Fibroblast of lung (primary cell): ENCODE results near the gene CEMP1. TPM values are rescaled to one million over a fixed set of nuclear protein-coding genes. Genes with fewer than 3 reads are reported as not detected.

Experiments
- DNase-seq, 2 donors: peaks; one replicate each; pipeline versions ENCODE4 v3.0.0 to v3.0.0-alpha.2; 2010; ENCODE audit warnings: low read depth in 2 of 2
- H2AFZ ChIP-seq: 2 replicates; pipeline ENCODE4 v1.5.1; 2012; ENCODE audit warnings: low read length, control low read depth, inconsistent platforms
- H3K27ac ChIP-seq: 2 replicates; pipeline ENCODE4 v1.5.1; 2011; ENCODE audit warnings: low read length, control low read depth; ENCODE audit not compliant: insufficient read depth
- H3K27me3 ChIP-seq: 2 replicates; pipeline ENCODE4 v1.5.1; 2011; ENCODE audit warnings: mild to moderate bottlenecking, low read length; ENCODE audit not compliant: control insufficient read depth, insufficient read depth
- H3K36me3 ChIP-seq: 2 replicates; pipeline ENCODE4 v1.5.1; 2011; ENCODE audit warnings: low read length; ENCODE audit not compliant: control insufficient read depth, insufficient read depth
- H3K4me1 ChIP-seq: 2 replicates; pipeline ENCODE4 v1.5.1; 2011; ENCODE audit warnings: low read length; ENCODE audit not compliant: control insufficient read depth, insufficient read depth; ENCODE audit errors: extremely low read depth
- H3K4me2 ChIP-seq: 2 replicates; pipeline ENCODE4 v1.5.1; 2011; ENCODE audit warnings: low read length, control low read depth; ENCODE audit not compliant: insufficient read depth; ENCODE audit errors: extremely low read depth
- H3K4me3 ChIP-seq, 4 experiments: fragments of 200-600 bp in 1 of 4; sonication (generic) in 1 of 4; replicated peaks in 1 of 4; 2 replicates each; pipeline ENCODE4 v1.5.1; 2011 to 2016; ENCODE audit warnings: low read length in 4 of 4, low read depth in 3 of 4, mild to moderate bottlenecking in 3 of 4, control low read depth in 2 of 4, inconsistent platforms in 1 of 4, mixed read lengths in 1 of 4; ENCODE audit not compliant: insufficient read depth in 1 of 4; ENCODE audit errors: control extremely low read depth in 1 of 4
- H3K79me2 ChIP-seq: 2 replicates; pipeline ENCODE4 v1.5.1; 2012; ENCODE audit warnings: mild to moderate bottlenecking, low read length, inconsistent platforms; ENCODE audit not compliant: control insufficient read depth, insufficient read depth
- H3K9ac ChIP-seq: 2 replicates; pipeline ENCODE4 v1.5.1; 2011; ENCODE audit warnings: mild to moderate bottlenecking, low read length, control low read depth; ENCODE audit not compliant: insufficient read depth
- H3K9me3 ChIP-seq: 2 replicates; pipeline ENCODE4 v1.5.1; 2012; ENCODE audit warnings: low read depth, low read length; ENCODE audit not compliant: control insufficient read depth, insufficient read depth
- H4K20me1 ChIP-seq: 2 replicates; pipeline ENCODE4 v1.5.1; 2011; ENCODE audit warnings: low read length; ENCODE audit not compliant: control insufficient read depth, insufficient read depth; ENCODE audit errors: extremely low read depth
- CTCF ChIP-seq, 2 donors: IDR thresholded peaks in 1 of 2; conservative IDR thresholded peaks in 1 of 2; 1 replicate in 1 of 2; 2 replicates in 1 of 2; pipeline ENCODE4 v1.5.1; 2011 to 2012; ENCODE audit warnings: low read length in 2 of 2, control low read depth in 1 of 2, inconsistent platforms in 1 of 2, low read depth in 1 of 2, mild to moderate bottlenecking in 1 of 2
- EZH2 ChIP-seq: IDR thresholded peaks from 2 replicates; pipeline ENCODE4 v1.5.1; 2012; ENCODE audit warnings: low read length, control low read depth, mild to moderate bottlenecking; ENCODE audit errors: missing control alignments
- polyA plus RNA-seq, 2 donors: library from polyadenylated mRNA; depleted of rRNA in 1 of 2; stranded (reverse) in 1 of 2; unstranded in 1 of 2; fragments of >200 nt; gene quantifications; 2 replicates each; pipeline ENCODE4 v1.2.1, GENCODE V29; 2011 to 2012; ENCODE audit warnings: missing spikeins in 1 of 2
- total RNA-seq: library from RNA; depleted of rRNA; stranded (reverse); fragments of >200 nt; gene quantifications from 2 replicates; pipeline ENCODE4 v1.2.1, GENCODE V29; 2014

Gene CEMP1
- total and polyA plus RNA-seq, 2 donors (not counting 1 experiment from before 2014, with no cell fraction given) = not detected

DNA sequence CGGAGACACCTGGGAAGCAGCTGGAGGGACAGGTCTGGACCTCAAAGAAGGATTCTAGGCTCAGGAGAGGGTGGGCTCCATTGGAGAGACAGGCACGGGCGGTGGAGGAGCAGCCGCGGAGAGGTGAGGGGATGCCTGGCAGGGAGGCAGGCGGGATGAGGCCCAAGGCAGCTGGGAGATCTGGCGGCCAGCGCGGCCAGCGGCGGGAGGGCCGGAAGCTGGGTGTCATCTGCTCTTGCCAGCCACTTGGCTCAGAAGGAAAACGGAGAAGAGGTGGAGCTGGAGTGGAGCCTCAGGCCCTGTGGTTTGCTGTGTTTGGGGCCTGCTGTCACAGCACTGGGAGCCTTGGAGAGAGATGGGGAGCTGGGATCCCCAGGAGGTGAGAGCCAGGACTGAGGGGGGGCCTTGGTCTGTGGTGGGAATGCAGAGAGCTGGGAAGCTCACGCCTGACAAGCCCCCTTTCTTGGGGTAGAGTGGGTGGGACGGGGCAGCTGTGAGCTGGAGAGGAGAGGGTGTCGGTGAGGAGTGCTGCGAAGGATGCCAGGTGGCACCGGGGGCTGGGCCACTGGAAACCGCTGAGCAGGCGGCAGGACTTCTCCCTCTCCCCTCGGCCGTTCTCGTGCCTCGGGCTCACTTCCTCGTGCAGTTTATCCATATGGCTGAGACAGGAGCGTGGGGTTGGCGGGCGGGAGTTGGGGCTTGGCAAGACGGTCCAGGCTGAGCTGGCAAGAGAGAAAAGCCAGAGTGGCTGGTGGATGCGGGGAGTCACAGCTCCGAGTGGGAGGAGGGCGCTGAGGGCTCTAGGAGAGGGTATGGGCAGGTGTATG, 48.3 kb downstream of the CEMP1 start:
- Histone ChIP-seq H4K20me1 (no peaks in the 10 kb centered on the region), H3K4me1 (peaks cover 17% of the 10 kb centered on the region), H2AFZ (peak overlapping the region; percentile 71), H3K27ac (peak overlapping the region; percentile 70), H3K27me3 (no peaks in the 10 kb centered on the region), H3K79me2 (peaks cover 3% of the 10 kb centered on the region), H3K9ac (peak overlapping the region; percentile 65), H3K4me3 (peak overlapping the region in 3 of 4 experiments; percentile 1 to 47 (median 29)), H3K36me3 (no peaks in the 10 kb centered on the region), H3K4me2 (peak overlapping the region; percentile 66), H3K9me3 (no peaks in the 10 kb centered on the region)
- no peak for TF ChIP-seq EZH2
- no peak for TF ChIP-seq CTCF (conservative IDR thresholded peaks at IDR 0.05 in 1 of 2, IDR thresholded peaks at IDR 0.05 in 1 of 2; ENCODE audit: low read depth in 1 of 2, low read length in 2 of 2)
- DNase-seq = peak; percentile 53 to 64

DNA sequence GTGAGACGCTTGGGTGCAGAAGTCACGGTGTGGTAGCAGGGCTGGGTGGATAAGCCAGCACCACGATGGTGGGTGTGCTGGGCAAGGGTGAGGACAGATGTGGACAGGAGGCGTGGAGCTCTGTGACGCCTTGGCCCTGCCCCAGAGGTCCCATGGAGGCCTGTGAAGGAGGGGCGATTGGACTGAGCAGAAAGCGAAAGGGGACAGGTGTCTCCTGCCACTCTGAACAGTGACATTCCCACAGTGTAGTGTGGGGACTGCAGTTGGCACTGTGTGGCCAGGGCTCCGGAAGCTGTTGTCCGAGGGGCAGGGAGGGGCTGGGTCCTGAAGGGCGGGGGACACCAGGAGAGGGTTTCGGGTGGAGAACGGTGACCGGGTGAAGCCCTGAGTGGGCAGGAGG, 49.0 kb downstream of the CEMP1 start:
- no peak overlapping the region for H2AFZ ChIP-seq
- H3K4me3 ChIP-seq = peak overlapping the region in 1 of 4 experiments; percentile 47
- no peaks in the 10 kb centered on the region for H3K27me3 ChIP-seq
- H3K4me2 ChIP-seq = peak overlapping the region; percentile 37
- H3K27ac ChIP-seq = no peak overlapping the region
- DNase-seq = no peak
- H3K9me3 ChIP-seq = no peaks in the 10 kb centered on the region
- H4K20me1 ChIP-seq = no peaks in the 10 kb centered on the region
- H3K4me1 ChIP-seq = peaks cover 17% of the 10 kb centered on the region
- no peak overlapping the region for H3K9ac ChIP-seq
- no peaks in the 10 kb centered on the region for H3K36me3 ChIP-seq
- H3K79me2 ChIP-seq = peaks cover 3% of the 10 kb centered on the region
- no peak for TF ChIP-seq EZH2
- no peak for TF ChIP-seq CTCF (conservative IDR thresholded peaks at IDR 0.05 in 1 of 2, IDR thresholded peaks at IDR 0.05 in 1 of 2; ENCODE audit: low read depth in 1 of 2, low read length in 2 of 2)

DNA sequence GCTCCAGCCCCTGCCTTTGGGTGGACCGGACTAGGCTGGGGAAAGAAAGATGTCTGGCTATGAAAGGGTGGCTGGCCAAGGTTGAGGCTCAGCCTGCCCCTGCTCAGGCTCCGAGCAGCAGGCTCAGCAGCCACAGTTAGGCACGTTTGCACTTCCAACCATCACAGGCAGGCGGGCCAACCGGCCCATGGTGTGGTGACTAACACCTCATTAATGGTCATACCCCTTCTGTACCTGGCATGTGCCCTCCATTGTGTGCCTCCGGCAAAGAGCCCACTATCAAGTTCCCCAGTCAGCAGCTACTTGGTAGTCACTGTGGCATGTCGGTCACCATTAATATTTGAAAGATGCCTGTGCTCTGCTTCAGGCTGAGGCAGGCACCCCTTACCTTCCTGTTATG, 49.5 kb downstream of the CEMP1 start:
- Histone ChIP-seq H3K4me1 (peaks cover 17% of the 10 kb centered on the region), H4K20me1 (no peaks in the 10 kb centered on the region), H3K36me3 (no peaks in the 10 kb centered on the region), H2AFZ (no peak overlapping the region), H3K9me3 (no peaks in the 10 kb centered on the region), H3K27me3 (no peaks in the 10 kb centered on the region), H3K27ac (no peak overlapping the region), H3K79me2 (peaks cover 3% of the 10 kb centered on the region), H3K4me2 (no peak overlapping the region), H3K4me3 (no peak overlapping the region), H3K9ac (no peak overlapping the region)
- TF ChIP-seq CTCF (conservative IDR thresholded peaks at IDR 0.05 in 1 of 2, IDR thresholded peaks at IDR 0.05 in 1 of 2; ENCODE audit: low read depth in 1 of 2, low read length in 2 of 2) = no peak
- TF ChIP-seq EZH2 = no peak
- no peak for DNase-seq
